HFF-Myc (cell line): ENCODE measurements around the gene CDH22.

Source experiments
- DNase-seq: peaks from one replicate; pipeline ENCODE4 v3.0.0-alpha.2; 2011; ENCODE audit warnings: low read depth; ENCODE audit errors: extremely low read depth
- H3K4me3 ChIP-seq: replicated peaks from 2 replicates; pipeline ENCODE4 v1.5.1; 2011; ENCODE audit warnings: low read depth, mild to moderate bottlenecking, control low read depth, low read length
- CTCF ChIP-seq: IDR thresholded peaks from 2 replicates; pipeline ENCODE4 v1.5.1; 2012; ENCODE audit warnings: mild to moderate bottlenecking, low read depth, low read length, control low read depth; ENCODE audit errors: missing control alignments

The CDH22 gene

GRCh38 chr20:46308258-46309157, at the start of gene CDH22:
CDH22 (minus strand) TSS chr20:46308498; CDS start chr20:46251294, 57,204 bp downstream.
- H3K4me3 ChIP-seq, result no peak within 1 kb of the TSS
- TF ChIP-seq CTCF, result no peak

GRCh38 chr20:46357030-46357514, 48.8 kb upstream of the CDH22 start:
- no peak for DNase-seq
- no peak overlapping the region for H3K4me3 ChIP-seq
- TF ChIP-seq CTCF, result no peak

More at GRCh38 chr20:46308258-46309157, at the start of gene CDH22:
- no peak for DNase-seq

- DNase-seq, result no peak
- TF ChIP-seq CTCF, result no peak
Observed at GRCh38 chr20:46356195-46357029, 48.1 kb upstream of the CDH22 start.

GRCh38 chr20:46355778-46356177, 47.5 kb upstream of the CDH22 start:
- H3K4me3 ChIP-seq, result no peak overlapping the region
- TF ChIP-seq CTCF, result no peak
- no peak for DNase-seq

More at GRCh38 chr20:46356195-46357029, 48.1 kb upstream of the CDH22 start:
- no peak overlapping the region for H3K4me3 ChIP-seq

GRCh38 chr20:46354920-46355654, 46.8 kb upstream of the CDH22 start:
- DNase-seq, result no peak
- H3K4me3 ChIP-seq, result no peak overlapping the region
- no peak for TF ChIP-seq CTCF

GRCh38 chr20:46354207-46354555, 45.9 kb upstream of the CDH22 start:
- no peak overlapping the region for H3K4me3 ChIP-seq
- no peak for TF ChIP-seq CTCF
- DNase-seq, result no peak
